ENCODE measurements around the gene CFAP20DC.

CFAP20DC gene

GRCh38 chr3:58748024-58748423 is 301.8 kb downstream of the CFAP20DC start:
- ChIA-PET POLR2A (no interaction called here), CTCF (no interaction called here)
- no peaks in the 10 kb centered on the region for H3K9me3 ChIP-seq (ENCODE audit: control extremely low read depth in 1 of 5, control insufficient read depth in 4 of 5, insufficient read depth in 2 of 5, low read depth in 1 of 5, low read length in 4 of 5)
- WGBS (ENCODE audit: insufficient coverage): 87% methylated on average over 4 of the region's 4 CpGs
- DNase-seq: no peak
- no peak overlapping the region for H3K4me3 ChIP-seq (ENCODE audit: control insufficient read depth in 1 of 7, extremely low read depth in 1 of 7, insufficient read depth in 4 of 7, low read depth in 2 of 7, low read length in 6 of 7)
- H3K27me3 ChIP-seq (replicated peaks in 2 of 5; ENCODE audit: control insufficient read depth in 4 of 5, insufficient read depth in 5 of 5, low read length in 4 of 5): no peaks in the 10 kb centered on the region
- peaks cover 0 to 3% (median 0%) of the 10 kb centered on the region in 4 experiments for H3K4me1 ChIP-seq (ENCODE audit: control extremely low read depth in 1 of 4, control insufficient read depth in 4 of 4, insufficient read depth in 4 of 4, low read length in 3 of 4)
- no peaks in the 10 kb centered on the region for H3K36me3 ChIP-seq (ENCODE audit: control insufficient read depth in 4 of 4, insufficient read depth in 4 of 4, low read length in 3 of 4)
- H3K27ac ChIP-seq (ENCODE audit: insufficient read depth in 1 of 2, low read depth in 1 of 2, low read length in 2 of 2, poor library complexity in 1 of 2, severe bottlenecking in 2 of 2): no peak overlapping the region

- Histone ChIP-seq H3K9me3 (ENCODE audit: control extremely low read depth in 1 of 5, control insufficient read depth in 4 of 5, insufficient read depth in 2 of 5, low read depth in 1 of 5, low read length in 4 of 5) (no peaks in the 10 kb centered on the region), H3K27me3 (replicated peaks in 2 of 5; ENCODE audit: control insufficient read depth in 4 of 5, insufficient read depth in 5 of 5, low read length in 4 of 5) (no peaks in the 10 kb centered on the region), H3K36me3 (ENCODE audit: control insufficient read depth in 4 of 4, insufficient read depth in 4 of 4, low read length in 3 of 4) (no peaks in the 10 kb centered on the region), H3K4me1 (ENCODE audit: control extremely low read depth in 1 of 4, control insufficient read depth in 4 of 4, insufficient read depth in 4 of 4, low read length in 3 of 4) (peaks cover 0 to 3% (median 0%) of the 10 kb centered on the region in 4 experiments), H3K27ac (ENCODE audit: insufficient read depth in 1 of 2, low read depth in 1 of 2, low read length in 2 of 2, poor library complexity in 1 of 2, severe bottlenecking in 2 of 2) (no peak overlapping the region), H3K4me3 (ENCODE audit: control insufficient read depth in 1 of 7, extremely low read depth in 1 of 7, insufficient read depth in 4 of 7, low read depth in 2 of 7, low read length in 6 of 7) (no peak overlapping the region)
- ChIA-PET POLR2A (no interaction called here), CTCF (no interaction called here)
- no CpG with 5 or more reads among the region's 3 CpGs for WGBS (ENCODE audit: insufficient coverage)
- no peak for DNase-seq
Measured at GRCh38 chr3:58746758-58747157, 303.1 kb downstream of the CFAP20DC start.

- H3K9me3 ChIP-seq (ENCODE audit: control extremely low read depth in 1 of 5, control insufficient read depth in 4 of 5, insufficient read depth in 2 of 5, low read depth in 1 of 5, low read length in 4 of 5): no peaks in the 10 kb centered on the region
- H3K27ac ChIP-seq (ENCODE audit: insufficient read depth in 1 of 2, low read depth in 1 of 2, low read length in 2 of 2, poor library complexity in 1 of 2, severe bottlenecking in 2 of 2): no peak overlapping the region
- ChIA-PET CTCF (no interaction called here), POLR2A (no interaction called here)
- no peak overlapping the region for H3K4me3 ChIP-seq (ENCODE audit: control insufficient read depth in 1 of 7, extremely low read depth in 1 of 7, insufficient read depth in 4 of 7, low read depth in 2 of 7, low read length in 6 of 7)
- H3K4me1 ChIP-seq (ENCODE audit: control extremely low read depth in 1 of 4, control insufficient read depth in 4 of 4, insufficient read depth in 4 of 4, low read length in 3 of 4): no peaks in the 10 kb centered on the region
- no peak for DNase-seq
- H3K27me3 ChIP-seq (replicated peaks in 2 of 5; ENCODE audit: control insufficient read depth in 4 of 5, insufficient read depth in 5 of 5, low read length in 4 of 5): no peaks in the 10 kb centered on the region
- H3K36me3 ChIP-seq (ENCODE audit: control insufficient read depth in 4 of 4, insufficient read depth in 4 of 4, low read length in 3 of 4): no peaks in the 10 kb centered on the region
- no CpG with 5 or more reads among the region's 1 CpG for WGBS (ENCODE audit: insufficient coverage)
Measured at GRCh38 chr3:58743296-58743695, 306.5 kb downstream of the CFAP20DC start.

- no peak for DNase-seq
- Histone ChIP-seq H3K36me3 (ENCODE audit: control insufficient read depth in 4 of 4, insufficient read depth in 4 of 4, low read length in 3 of 4) (no peaks in the 10 kb centered on the region), H3K9me3 (ENCODE audit: control extremely low read depth in 1 of 5, control insufficient read depth in 4 of 5, insufficient read depth in 2 of 5, low read depth in 1 of 5, low read length in 4 of 5) (no peaks in the 10 kb centered on the region), H3K4me1 (ENCODE audit: control extremely low read depth in 1 of 4, control insufficient read depth in 4 of 4, insufficient read depth in 4 of 4, low read length in 3 of 4) (no peaks in the 10 kb centered on the region), H3K27me3 (replicated peaks in 2 of 5; ENCODE audit: control insufficient read depth in 4 of 5, insufficient read depth in 5 of 5, low read length in 4 of 5) (no peaks in the 10 kb centered on the region), H3K27ac (ENCODE audit: insufficient read depth in 1 of 2, low read depth in 1 of 2, low read length in 2 of 2, poor library complexity in 1 of 2, severe bottlenecking in 2 of 2) (no peak overlapping the region), H3K4me3 (ENCODE audit: control insufficient read depth in 1 of 7, extremely low read depth in 1 of 7, insufficient read depth in 4 of 7, low read depth in 2 of 7, low read length in 6 of 7) (no peak overlapping the region)
- WGBS (ENCODE audit: insufficient coverage): 94% methylated on average over 5 of the region's 6 CpGs
- ChIA-PET POLR2A (no interaction called here), CTCF (no interaction called here)
Measured at GRCh38 chr3:58742239-58742638, 307.6 kb downstream of the CFAP20DC start.

- Histone ChIP-seq H3K27me3 (replicated peaks in 2 of 5; ENCODE audit: control insufficient read depth in 4 of 5, insufficient read depth in 5 of 5, low read length in 4 of 5) (no peaks in the 10 kb centered on the region), H3K4me3 (ENCODE audit: control insufficient read depth in 1 of 7, extremely low read depth in 1 of 7, insufficient read depth in 4 of 7, low read depth in 2 of 7, low read length in 6 of 7) (no peak overlapping the region), H3K4me1 (ENCODE audit: control extremely low read depth in 1 of 4, control insufficient read depth in 4 of 4, insufficient read depth in 4 of 4, low read length in 3 of 4) (no peaks in the 10 kb centered on the region), H3K9me3 (ENCODE audit: control extremely low read depth in 1 of 5, control insufficient read depth in 4 of 5, insufficient read depth in 2 of 5, low read depth in 1 of 5, low read length in 4 of 5) (peaks cover 0 to 2% (median 0%) of the 10 kb centered on the region in 5 experiments), H3K36me3 (ENCODE audit: control insufficient read depth in 4 of 4, insufficient read depth in 4 of 4, low read length in 3 of 4) (no peaks in the 10 kb centered on the region), H3K27ac (ENCODE audit: insufficient read depth in 1 of 2, low read depth in 1 of 2, low read length in 2 of 2, poor library complexity in 1 of 2, severe bottlenecking in 2 of 2) (no peak overlapping the region)
- CTCF ChIA-PET: no interaction called here
- POLR2A ChIA-PET: no interaction called here
- WGBS (ENCODE audit: insufficient coverage): 82% methylated on average over 3 of the region's 3 CpGs
- DNase-seq: no peak
Measured at GRCh38 chr3:58737644-58738043, 312.2 kb downstream of the CFAP20DC start.

- H3K4me1 ChIP-seq (ENCODE audit: control extremely low read depth in 1 of 4, control insufficient read depth in 4 of 4, insufficient read depth in 4 of 4, low read length in 3 of 4): no peaks in the 10 kb centered on the region
- H3K4me3 ChIP-seq (ENCODE audit: control insufficient read depth in 1 of 7, extremely low read depth in 1 of 7, insufficient read depth in 4 of 7, low read depth in 2 of 7, low read length in 6 of 7): no peak overlapping the region
- no peaks in the 10 kb centered on the region for H3K27me3 ChIP-seq (replicated peaks in 2 of 5; ENCODE audit: control insufficient read depth in 4 of 5, insufficient read depth in 5 of 5, low read length in 4 of 5)
- no peak overlapping the region for H3K27ac ChIP-seq (ENCODE audit: insufficient read depth in 1 of 2, low read depth in 1 of 2, low read length in 2 of 2, poor library complexity in 1 of 2, severe bottlenecking in 2 of 2)
- H3K36me3 ChIP-seq (ENCODE audit: control insufficient read depth in 4 of 4, insufficient read depth in 4 of 4, low read length in 3 of 4): no peaks in the 10 kb centered on the region
- H3K9me3 ChIP-seq (ENCODE audit: control extremely low read depth in 1 of 5, control insufficient read depth in 4 of 5, insufficient read depth in 2 of 5, low read depth in 1 of 5, low read length in 4 of 5): peaks cover 0 to 2% (median 0%) of the 10 kb centered on the region in 5 experiments
- POLR2A ChIA-PET: no interaction called here
- CTCF ChIA-PET: interaction anchor here (0.8 to 3.2 kb wide), 6 partner anchors 13 to 124 kb away, joined by 3 to 23 read pairs (median 3); no protein-coding TSS in a partner anchor
- DNase-seq: peak in 1 of 3 donors; percentile 14
- 78% methylated on average over 4 of the region's 5 CpGs for WGBS (ENCODE audit: insufficient coverage)
Measured at GRCh38 chr3:58731673-58732072, 318.2 kb downstream of the CFAP20DC start.

- whole genome bisulfite sequencing (ENCODE audit: insufficient coverage): no CpG with 5 or more reads among the region's 1 CpG
- POLR2A ChIA-PET: no interaction called here
Measured at GRCh38 chr3:58728723-58729122, 321.1 kb downstream of the CFAP20DC start.

More at GRCh38 chr3:58728723-58729122, 321.1 kb downstream of the CFAP20DC start:
- CTCF ChIA-PET: no interaction called here
- no peak for DNase-seq
- Histone ChIP-seq H3K27ac (ENCODE audit: insufficient read depth in 1 of 2, low read depth in 1 of 2, low read length in 2 of 2, poor library complexity in 1 of 2, severe bottlenecking in 2 of 2) (no peak overlapping the region), H3K4me3 (ENCODE audit: control insufficient read depth in 1 of 7, extremely low read depth in 1 of 7, insufficient read depth in 4 of 7, low read depth in 2 of 7, low read length in 6 of 7) (no peak overlapping the region), H3K36me3 (ENCODE audit: control insufficient read depth in 4 of 4, insufficient read depth in 4 of 4, low read length in 3 of 4) (no peaks in the 10 kb centered on the region), H3K4me1 (ENCODE audit: control extremely low read depth in 1 of 4, control insufficient read depth in 4 of 4, insufficient read depth in 4 of 4, low read length in 3 of 4) (no peaks in the 10 kb centered on the region), H3K27me3 (replicated peaks in 2 of 5; ENCODE audit: control insufficient read depth in 4 of 5, insufficient read depth in 5 of 5, low read length in 4 of 5) (no peaks in the 10 kb centered on the region), H3K9me3 (ENCODE audit: control extremely low read depth in 1 of 5, control insufficient read depth in 4 of 5, insufficient read depth in 2 of 5, low read depth in 1 of 5, low read length in 4 of 5) (no peaks in the 10 kb centered on the region)

Measured in common myeloid progenitor, CD34-positive (primary cell).